HG03439 (cell line): Measurements from ENCODE around the gene LRRTM2.

Source experiments
- ATAC-seq: cut with Tn5 transposase; IDR thresholded peaks from one replicate; pipeline ENCODE4 v1.9.1; 2021; ENCODE audit warnings: mild to moderate bottlenecking, moderate library complexity; ENCODE audit not compliant: unreplicated experiment

LRRTM2 gene

DNA sequence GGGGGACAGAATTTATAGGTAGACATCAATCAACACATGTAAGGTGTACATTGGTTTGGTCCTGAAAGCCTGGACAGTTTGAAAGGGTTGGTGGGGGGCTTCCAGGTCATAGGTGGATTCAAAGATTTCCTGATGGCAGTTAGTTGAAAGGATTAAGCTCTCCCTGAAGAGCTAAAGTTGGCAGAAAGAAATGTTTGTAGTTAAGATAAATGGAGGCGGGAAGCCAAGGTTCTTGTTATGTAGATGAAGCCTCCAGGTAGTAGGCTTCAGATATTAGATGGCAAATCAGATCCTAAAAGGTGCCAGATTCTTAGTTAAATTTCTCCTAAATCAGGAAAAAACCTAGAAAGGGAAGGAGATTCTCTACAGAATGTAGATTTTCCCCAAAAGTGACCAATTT is 9.0 kb upstream of the LRRTM2 start:
- no peak for ATAC-seq

DNA sequence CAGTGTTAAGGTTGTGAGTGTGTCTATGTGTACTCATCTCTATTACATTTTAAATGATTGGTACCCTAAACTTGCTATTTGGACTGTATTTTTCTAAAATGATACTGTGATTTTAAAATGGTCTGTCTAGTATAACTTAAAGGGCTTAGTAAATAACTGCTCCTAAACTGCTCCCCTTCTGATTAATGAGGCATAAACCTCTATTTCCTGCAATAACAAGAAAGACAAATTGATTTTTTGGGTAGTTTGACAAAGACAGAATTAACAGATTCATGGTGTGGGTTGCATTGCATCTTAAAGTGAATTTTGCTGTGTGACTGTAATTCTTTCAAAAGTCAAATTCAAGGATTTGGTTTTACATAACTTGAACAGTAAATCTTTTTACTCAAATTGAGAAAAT is 8.1 kb upstream of the LRRTM2 start:
- ATAC-seq = no peak

DNA sequence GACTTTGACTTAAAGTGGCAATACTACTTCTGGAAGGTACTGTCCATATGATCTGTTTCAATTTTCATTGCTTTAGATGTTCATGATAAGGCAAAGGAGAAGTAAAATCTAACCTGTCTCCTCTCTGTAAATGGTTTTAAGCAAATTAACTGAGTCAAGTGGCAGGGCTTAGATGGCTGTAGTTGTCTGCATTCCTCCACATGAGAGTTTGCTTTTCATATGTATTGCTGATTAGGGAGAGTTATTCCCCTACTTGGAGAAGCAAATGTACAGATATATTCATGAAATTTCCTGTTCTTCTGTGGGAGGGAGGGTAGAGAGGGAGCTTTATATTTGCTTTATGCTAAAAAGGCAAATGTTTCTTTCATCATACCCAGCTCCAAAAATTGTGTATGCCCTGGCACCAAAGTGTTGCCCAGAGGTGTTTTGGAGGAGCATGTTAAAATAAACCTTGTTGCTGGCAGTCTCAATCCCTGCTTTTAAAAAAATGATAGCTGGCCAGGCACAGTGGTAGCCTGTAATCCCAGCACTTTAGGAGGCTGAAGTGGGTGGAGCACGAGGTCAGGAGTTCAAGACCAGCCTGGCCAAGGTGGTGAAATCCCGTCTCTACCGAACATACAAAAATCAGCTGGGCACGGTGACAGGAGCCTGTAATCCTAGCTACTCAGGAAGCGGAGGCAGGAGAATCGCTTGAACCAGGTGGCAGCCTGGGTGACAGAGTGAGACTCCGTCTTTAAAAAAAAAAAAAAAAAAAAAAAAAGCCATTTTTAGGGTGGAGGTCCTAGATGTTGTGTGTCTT is 3.5 kb upstream of the LRRTM2 start:
- ATAC-seq = no peak

DNA sequence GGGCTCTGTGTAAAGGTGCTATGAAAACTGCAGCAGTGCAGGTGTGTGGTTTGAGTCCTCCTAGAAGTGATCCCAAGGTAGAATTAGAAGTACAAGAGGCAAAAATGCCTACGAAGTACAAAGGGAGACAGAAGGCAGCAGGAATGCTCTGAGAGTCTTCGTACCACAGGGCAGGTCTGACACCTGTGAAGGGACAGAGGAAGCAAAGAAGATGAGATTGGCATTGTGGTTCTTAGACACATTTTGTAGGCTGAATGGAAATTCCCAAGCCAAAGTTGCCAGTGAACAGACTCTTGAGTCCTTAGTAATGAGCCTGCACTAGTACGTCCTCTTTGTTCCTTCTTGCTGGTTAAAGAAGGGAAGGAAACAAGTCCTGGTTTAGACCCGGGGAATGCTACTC is 1.7 kb upstream of the LRRTM2 start:
- no peak for ATAC-seq

DNA sequence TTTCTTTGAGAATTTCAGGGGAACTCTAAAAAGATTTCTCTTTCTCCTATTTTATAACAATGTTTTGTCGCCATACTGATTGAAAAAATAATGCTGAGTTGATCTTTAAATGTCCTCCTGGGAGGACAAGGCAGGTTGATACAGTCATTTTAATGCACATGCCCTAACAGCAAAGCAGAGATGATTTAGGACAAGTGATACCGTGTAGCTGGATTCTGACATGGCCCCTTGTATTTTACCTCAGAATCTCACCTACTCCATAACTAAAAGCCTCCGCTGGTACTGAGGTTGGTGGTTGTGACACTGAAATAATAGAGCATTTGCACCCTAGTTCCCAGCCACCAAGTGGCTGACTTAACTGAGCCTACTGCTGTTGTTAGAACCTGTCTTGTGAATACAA is 811 bp upstream of the LRRTM2 start:
- no peak for ATAC-seq

DNA sequence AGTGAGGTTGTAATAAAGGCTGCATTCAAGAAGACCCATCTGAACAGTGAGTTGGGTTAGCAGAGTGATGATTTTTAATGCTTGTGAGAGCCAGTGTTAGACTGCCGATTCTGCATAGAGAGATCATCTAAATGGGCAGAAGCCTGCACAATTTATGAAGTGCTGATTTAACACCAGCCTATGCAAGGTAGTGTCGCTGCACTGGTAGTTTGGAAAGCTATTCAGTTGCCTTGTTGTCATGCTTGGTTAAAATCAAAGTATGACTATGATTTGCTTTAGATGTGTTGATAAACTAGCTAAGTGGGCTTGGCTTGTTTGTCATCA is 379 bp upstream of the LRRTM2 start:
- ATAC-seq = no peak

DNA sequence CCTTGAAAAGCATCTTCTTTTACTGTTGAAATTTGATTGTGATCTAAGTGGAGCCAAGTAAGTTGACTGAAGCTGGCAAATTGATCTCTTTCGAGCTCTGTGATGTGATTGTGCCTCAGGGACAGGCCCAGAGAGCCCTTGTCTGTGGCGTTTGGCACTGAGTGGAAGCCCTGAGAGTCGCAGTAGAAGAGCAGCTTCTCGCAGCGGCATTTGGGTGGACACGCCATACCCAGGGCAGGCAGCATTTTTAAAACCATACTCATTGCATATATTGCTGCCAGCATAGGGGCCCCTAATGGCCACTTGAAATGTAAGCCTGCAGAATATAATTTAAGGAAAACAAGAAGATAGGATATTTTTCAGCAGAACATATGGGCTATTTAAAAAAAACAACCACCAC is 894 bp downstream of the LRRTM2 start:
- no peak for ATAC-seq

DNA sequence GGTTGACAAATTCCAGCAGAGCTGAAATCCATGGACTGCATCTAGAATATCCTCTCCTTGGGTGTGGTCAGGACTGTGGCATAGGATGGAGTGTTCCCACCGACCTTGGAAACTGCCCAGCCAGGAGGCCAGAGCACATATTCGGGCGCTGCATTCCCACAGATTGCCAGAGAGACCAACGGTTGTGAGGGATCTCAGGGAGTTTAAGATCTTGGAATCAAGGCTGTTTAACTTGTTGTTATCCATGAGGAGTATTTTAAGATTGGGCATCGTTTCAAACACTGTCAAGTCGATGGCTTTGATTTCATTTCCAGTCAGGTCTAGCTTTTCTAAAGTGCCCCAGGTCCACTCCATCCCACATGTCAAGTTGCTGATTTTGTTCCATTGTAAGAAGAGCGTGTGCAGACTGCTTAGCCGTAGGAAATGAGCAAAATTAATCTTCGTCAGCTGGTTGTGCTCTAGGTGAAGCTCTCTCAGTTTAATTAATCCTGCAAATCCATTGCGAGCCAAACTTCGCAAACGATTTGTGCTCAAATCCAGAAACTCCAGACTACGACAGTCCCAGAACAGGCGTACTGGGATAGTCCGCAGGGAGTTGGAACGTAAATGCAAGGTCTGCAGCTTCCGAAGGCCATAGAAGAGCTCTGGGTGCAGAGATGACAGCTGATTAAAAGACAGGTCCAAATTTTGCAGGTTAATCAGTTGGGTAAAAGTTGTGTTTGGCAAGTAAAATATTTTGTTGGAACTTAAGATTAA is 1.5 kb downstream of the LRRTM2 start:
- no peak for ATAC-seq

DNA sequence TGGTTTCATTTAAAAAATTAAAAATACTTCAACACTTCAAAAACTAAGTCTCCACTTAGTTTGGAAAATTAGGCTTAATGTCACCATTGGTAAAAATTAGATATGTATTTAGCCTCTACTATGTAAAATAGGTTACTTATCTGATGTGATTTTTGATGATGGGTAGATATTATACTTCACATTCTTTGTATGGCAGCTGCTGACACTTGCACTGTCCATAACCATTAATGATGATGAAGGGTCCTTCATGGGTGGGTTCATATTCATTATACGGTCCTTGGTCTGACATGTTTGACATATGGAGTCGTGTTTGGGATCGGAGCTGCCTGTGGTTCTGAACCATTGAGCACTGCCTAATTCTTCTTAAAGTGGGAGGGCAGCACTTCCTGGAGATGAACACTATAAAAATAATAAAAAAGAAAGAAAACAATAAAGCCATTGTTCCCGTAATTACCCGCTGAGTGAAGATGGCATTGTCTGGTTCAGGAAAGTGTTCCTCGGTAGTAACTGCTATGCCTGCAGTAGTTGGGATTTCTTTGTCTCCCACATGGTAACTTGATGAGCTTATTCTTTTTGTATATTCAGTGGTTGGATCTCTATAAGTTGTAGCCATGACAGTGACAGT is 2.2 kb downstream of the LRRTM2 start:
- ATAC-seq = no peak

DNA sequence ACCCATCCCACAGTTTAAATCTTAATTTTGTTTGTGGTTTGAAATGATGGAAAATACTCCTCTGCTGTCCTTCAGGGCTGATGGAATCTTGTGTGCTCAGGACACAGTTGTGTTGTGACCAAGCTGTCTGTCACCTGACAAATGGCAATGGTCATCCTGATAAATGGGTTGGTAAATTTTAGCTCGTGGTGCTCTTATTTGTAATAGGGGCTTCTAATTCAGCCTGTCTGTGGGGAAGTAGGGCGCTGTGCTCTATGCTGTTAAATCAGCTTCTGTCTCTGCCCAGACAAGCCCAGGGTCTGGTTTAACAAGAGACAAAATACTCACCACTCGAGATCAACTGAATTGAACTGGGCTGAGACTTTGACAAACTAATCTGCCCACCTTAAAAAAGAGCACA is 4.5 kb downstream of the LRRTM2 start:
- no peak for ATAC-seq

DNA sequence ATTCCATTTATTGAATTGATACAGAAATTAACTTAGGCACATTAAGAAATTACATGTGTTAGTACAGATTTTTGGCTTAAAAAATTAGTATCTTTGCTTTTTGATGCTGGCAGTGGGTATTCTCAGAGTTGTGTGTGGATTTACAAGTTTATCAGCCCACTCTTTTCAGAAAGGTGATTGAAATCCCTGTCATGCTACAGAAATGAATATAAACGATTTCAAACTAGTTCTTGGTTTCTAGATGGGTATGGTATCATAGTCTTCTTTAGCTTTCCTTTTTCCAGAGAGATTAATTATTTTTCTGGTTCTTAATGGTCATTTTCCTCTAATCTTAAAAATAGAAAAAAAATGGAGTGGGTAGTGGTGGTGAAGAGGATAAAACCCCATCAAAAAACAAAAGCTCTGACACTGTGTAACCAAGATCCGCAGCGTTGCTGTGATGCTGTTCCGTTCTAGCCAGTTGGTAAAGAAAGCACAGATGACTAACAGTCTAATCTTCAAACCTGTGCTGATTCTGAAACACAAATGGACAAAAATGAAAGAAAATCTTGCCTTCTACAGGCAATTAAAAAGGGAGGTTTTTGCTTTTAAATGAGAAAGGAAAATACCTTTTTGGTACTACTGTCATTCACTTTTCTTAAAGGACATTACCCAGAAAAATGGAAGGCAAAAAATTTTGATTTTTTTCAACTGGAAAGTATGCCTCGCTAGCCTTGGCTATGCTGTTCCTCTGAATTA is 5.2 kb downstream of the LRRTM2 start:
- no peak for ATAC-seq

DNA sequence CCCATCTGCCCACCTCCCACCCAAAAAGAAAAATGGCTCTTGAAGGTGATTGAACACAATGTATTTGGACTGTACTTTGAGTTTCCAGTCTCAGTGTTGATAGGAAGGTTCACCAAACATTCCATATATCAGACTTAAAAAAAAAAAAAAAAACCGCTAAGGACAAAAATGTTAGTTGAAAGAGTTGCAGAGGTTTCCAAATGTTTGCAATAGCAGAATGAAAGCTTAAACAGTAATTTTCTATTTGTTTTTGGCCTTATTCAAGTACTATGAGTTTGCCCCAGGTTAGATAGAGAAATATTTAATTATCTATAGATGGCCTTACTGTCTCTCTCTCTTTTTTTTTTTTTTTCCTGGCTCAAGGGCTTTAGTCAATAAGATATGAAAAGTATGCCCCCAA is 6.1 kb downstream of the LRRTM2 start:
- no peak for ATAC-seq

DNA sequence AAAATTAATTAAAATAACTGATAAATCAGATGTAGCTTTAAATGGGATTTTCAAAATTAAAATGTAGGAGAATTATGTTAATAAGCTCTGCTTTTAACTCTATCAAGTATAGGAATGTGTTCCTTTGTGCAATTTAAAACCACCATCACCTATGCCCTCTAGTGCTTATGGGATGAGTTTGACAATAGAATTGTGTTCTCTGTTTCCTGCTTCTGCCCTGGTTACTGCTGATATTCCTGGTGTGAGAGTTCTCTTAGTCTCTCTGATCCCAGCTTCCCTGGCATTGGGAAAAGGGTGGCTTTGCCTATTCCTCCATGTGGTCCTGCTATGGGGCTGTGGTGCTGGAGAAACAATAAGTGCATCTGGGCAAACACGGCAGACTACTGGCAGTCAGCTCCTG is 8.1 kb downstream of the LRRTM2 start:
- no peak for ATAC-seq

DNA sequence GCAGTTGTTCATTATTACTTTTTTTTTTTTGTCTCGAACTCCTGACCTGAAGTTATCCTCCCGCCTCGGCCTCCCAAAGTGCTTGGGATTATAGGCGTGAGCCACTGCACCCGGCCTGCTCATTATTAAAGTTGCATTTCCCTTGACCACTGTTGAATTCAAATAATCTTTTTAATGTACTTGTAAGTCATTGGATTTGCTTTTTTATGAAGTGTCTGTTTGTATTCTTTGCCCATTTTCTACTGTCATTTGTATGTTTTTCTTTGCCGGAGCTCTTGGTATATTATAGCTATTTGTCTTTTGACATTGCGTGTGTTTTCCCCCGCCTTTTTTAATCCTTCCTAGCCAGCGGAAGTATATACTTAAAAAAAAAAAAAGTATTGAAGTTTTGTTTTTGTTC is 22.0 kb downstream of the LRRTM2 start:
- ATAC-seq = no peak

DNA sequence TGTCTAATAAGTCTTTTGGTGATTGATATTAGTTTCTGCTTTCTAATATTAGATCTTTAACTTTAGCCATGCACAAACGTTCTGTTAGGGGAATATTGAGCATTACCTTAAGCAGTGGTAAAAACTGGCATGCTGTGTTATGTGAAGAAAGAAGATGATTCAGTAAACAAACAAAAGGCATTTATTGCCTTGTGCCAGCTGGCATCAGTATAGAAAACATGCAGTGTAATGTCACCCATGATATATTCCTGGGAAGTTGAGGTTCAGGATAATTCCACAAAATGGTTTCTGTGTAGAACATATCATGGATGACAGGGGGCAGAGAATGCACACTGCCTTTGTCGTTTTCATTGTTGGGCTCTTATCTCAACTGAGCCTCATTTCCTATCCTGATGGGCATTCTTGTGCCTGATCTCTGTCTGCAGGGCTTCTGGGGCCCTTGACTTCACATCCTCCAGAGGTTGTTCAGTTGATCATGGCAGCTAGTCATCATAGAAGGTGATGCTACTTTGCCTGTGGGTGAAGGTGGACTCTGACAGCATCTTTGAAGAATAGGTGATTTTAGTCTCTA is 24.2 kb downstream of the LRRTM2 start:
- no peak for ATAC-seq

DNA sequence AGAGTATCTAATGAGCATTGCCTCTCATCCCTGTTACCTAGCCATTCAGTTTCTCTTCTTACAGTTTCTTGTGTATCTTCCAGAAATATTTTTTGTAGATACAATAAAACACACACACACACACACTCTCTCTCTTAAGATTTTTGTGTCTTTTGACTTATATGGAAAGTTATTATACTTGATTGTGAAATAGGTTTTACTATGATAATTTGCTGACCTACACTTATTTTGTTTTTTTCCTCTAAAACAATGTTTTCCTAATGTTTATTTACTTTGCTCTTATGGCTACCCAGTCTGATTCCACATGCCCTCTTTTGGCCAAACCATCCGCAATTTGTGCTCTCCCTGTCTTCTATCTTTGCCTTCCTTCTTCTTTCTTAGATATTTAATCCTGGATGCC is 25.3 kb downstream of the LRRTM2 start:
- no peak for ATAC-seq

DNA sequence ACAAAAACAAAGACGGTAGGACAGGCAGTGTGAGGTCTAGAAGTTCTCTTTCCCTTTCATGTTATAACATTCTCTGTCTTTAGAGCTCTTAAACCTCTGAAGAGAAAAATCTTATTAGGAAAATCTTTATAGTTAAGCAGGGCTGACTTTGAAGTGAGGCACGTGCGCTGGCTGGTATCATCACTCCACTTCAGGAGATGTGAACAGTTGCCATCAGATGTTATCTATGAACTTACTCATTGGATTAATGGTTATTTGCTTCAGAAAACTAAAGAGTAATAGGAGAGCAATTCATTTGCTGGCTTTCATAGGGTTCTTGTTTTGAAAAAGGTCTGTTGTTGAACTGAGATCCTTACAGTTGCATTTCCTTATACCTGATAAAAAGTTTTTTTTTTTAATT is 25.7 kb downstream of the LRRTM2 start:
- ATAC-seq = no peak

DNA sequence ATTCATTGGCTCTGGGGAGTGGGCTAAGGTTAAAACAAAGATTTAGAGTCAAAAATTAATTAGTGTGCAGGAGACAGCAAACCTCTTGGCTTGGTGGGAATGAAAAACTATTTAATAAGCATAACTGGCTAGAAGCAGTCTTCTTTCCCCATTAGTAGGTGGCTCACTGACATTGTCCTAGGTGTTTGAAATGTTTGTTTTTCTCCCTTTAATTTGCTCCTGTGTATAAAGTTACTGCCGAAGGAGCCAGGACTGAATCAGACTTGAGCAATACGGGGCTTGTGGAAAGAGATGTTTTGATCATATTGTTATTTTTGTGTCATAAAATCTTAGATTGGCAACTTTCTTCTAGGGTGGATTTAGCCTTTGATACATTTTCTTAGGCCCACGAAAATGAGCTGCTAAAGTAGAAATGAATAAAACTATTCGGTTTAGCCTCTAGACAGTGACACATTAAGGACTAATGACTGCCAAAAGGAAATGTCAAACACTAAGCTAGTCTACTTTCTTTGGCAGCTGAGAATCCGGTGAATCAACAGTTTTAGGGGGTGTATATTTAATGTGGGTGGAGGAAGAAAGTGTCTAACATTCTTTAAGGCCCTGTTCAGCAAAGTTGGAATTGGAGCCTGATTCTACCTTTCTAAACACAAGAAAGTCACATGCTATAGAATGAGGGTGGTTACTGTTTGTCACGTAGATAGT is 30.2 kb downstream of the LRRTM2 start:
- ATAC-seq = no peak

DNA sequence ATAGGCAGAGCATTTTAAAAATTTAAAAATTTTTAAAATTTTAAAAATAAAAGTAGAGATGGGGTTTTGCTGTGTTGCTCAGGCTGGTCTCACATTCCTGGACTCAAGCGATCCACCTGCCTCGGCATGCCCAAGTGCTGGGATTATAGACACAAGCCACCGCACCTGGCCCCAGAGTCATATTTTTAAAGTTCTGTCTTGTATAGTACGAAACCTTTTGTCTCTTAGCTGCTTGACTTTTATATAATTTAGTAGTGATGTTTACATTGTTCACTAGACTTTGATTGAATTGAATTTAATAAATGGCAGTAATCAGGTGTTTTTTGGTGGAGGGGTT is 31.0 kb downstream of the LRRTM2 start:
- no peak for ATAC-seq

DNA sequence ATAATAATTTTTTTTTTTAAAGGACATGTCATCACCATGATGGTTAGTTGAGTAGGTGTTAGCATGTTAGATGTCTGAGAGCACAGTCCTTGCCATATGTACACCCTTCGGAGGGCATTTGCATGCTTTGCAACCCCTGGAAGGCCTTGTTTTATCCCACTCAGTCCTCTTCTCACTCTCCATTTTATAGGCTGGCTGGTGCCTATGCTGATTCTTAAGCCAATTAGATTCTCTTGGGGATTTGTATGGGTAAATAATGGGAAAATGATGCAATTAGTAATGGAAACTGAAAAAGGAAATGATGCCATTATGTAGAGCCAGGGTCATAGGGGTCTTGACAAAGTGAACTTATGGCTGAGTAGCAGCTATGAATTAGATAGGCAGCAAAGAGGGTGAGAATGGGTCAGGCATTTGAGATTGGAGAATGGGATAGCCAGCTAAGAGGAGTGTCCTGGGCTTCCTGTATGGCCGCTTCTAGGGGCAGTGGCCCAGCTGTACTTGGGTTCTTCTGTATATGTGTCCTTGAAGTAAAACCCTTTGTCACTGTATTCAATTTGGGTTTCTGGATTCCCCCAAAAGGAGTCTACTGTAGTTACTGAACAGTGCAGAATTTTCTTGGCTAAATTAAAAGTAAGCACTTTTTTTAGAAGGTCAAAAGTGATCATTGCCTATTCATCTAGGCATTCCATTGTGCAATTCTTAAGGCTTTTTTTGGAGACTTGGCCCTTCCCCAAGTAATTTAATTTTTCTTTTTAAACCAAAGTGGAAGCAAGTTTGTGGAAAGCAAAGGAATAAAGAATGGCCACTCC is 31.6 kb downstream of the LRRTM2 start:
- no peak for ATAC-seq
